Muscle of back (tissue), 13 donors: ENCODE results near the gene CCDC9B. TPM values are rescaled to one million over a fixed set of nuclear protein-coding genes. Genes with fewer than 3 reads are reported as not detected.

Experiments
- DNase-seq, 3 donors: peaks; one replicate each; pipeline versions ENCODE4 v3.0.0 to v3.0.0-alpha.2; 2013
- long read RNA-seq, 9 donors: transcript quantifications; one replicate each; lab custom pipeline, GENCODE V29; 2026
- polyA plus RNA-seq, 10 donors: library from polyadenylated mRNA; unstranded; fragments of 120-200 nt; gene quantifications; one replicate each; pipeline ENCODE4 v1.2.1, GENCODE V29; 2013; ENCODE audit not compliant: insufficient read length in 10 of 10

CCDC9B gene
- polyA plus RNA-seq, result 10 to 100 TPM in 9 of 10 donors, 1 to 10 TPM in 1; 6.2 to 18.6 (median 13.0) TPM
- long read RNA-seq, donor 1, full-length matches to known transcripts, result 1 of 1 reads
- long read RNA-seq, donor 1, partial matches to known transcripts, result 0 of 1 reads
- long read RNA-seq, donor 1, other reads (novel, unspliced or antisense), result 0 of 1 reads
- long read RNA-seq, donor 2, result 0 reads
- long read RNA-seq, donor 3, result 0 reads
- long read RNA-seq, donor 4, partial matches to known transcripts, result 0 of 1 reads
- long read RNA-seq, donor 4, other reads (novel, unspliced or antisense), result 0 of 1 reads
- long read RNA-seq, donor 5, partial matches to known transcripts, result 0 of 1 reads
- long read RNA-seq, donor 5, other reads (novel, unspliced or antisense), result 0 of 1 reads
- long read RNA-seq, donor 6, full-length matches to known transcripts, result 1 of 1 reads
- long read RNA-seq, donor 6, partial matches to known transcripts, result 0 of 1 reads
- long read RNA-seq, donor 6, other reads (novel, unspliced or antisense), result 0 of 1 reads
- long read RNA-seq, donor 7, result 0 reads
- long read RNA-seq, donor 8, partial matches to known transcripts, result 0 of 2 reads
- long read RNA-seq, donor 8, other reads (novel, unspliced or antisense), result 0 of 2 reads
- long read RNA-seq, donor 9, result 0 reads

- DNase-seq, result peak; percentile 70 to 84 (median 80)
Measured at GRCh38 chr15:40340740-40341400, at the start of gene CCDC9B. Gene CCDC9B (minus strand): TSS chr15:40340939. CDS start chr15:40340819, 120 bp downstream.

GRCh38 chr15:40389824-40390595 lies 49.3 kb upstream of the CCDC9B start:
- no peak for DNase-seq

GRCh38 chr15:40388941-40389823 lies 48.4 kb upstream of the CCDC9B start:
- DNase-seq, result no peak

- no peak for DNase-seq
Measured at GRCh38 chr15:40386480-40386879, 45.7 kb upstream of the CCDC9B start.

- DNase-seq, result peak; percentile 91 to 95 (median 92)
Measured at GRCh38 chr15:40382580-40383456, 42.1 kb upstream of the CCDC9B start, which contains the start of gene KNSTRN. Gene KNSTRN (plus strand): TSS chr15:40382721. CDS start chr15:40382836, 115 bp downstream.

- DNase-seq, result no peak
Measured at GRCh38 chr15:40381818-40382529, 41.2 kb upstream of the CCDC9B start.

- DNase-seq, result no peak
Measured at GRCh38 chr15:40380636-40381035, 39.9 kb upstream of the CCDC9B start.

GRCh38 chr15:40379853-40380252 lies 39.1 kb upstream of the CCDC9B start:
- peak; percentile 48 to 84 (median 62) for DNase-seq

- no peak for DNase-seq
Measured at GRCh38 chr15:40379374-40379773, 38.6 kb upstream of the CCDC9B start.

GRCh38 chr15:40377606-40378005 lies 36.9 kb upstream of the CCDC9B start:
- DNase-seq, result no peak

GRCh38 chr15:40372981-40373380 lies 32.2 kb upstream of the CCDC9B start:
- DNase-seq, result no peak

- no peak for DNase-seq
Measured at GRCh38 chr15:40369971-40370370, 29.2 kb upstream of the CCDC9B start.

- DNase-seq, result no peak
Measured at GRCh38 chr15:40369474-40369869, 28.7 kb upstream of the CCDC9B start.

GRCh38 chr15:40368719-40369473 lies 28.2 kb upstream of the CCDC9B start:
- DNase-seq, result no peak

GRCh38 chr15:40367686-40368611 lies 27.2 kb upstream of the CCDC9B start:
- peak; percentile 75 to 89 (median 77) for DNase-seq

GRCh38 chr15:40367371-40367685 lies 26.6 kb upstream of the CCDC9B start:
- no peak for DNase-seq
